ENCODE results near the gene CHST5.

GRCh38 chr16:75546293-75546692 is 10.4 kb upstream of the CHST5 start:
- TF ChIP-seq CTCF (IDR thresholded peaks at IDR 0.05; ENCODE audit: low read depth, low read length) (no peak), EZH2phosphoT487 (IDR thresholded peaks at IDR 0.05; ENCODE audit: low read depth) (no peak)
